ENCODE data around the gene NSF. TPM values are rescaled to one million over a fixed set of nuclear protein-coding genes. Genes with fewer than 3 reads are reported as not detected.

Gene NSF
- total RNA-seq, 1 donor from 2014 or later: 13.3 TPM

GRCh38 chr17:46727572-46728348, 137.3 kb downstream of the NSF start:
- no peak for TF ChIP-seq CTCF (conservative IDR thresholded peaks at IDR 0.05; ENCODE audit: low read depth, low read length)
- DNase-seq (ENCODE audit: low read depth): no peak
- no peak overlapping the region for H3K4me3 ChIP-seq (ENCODE audit: low read depth, low read length)

- H3K4me3 ChIP-seq (ENCODE audit: low read depth, low read length): no peak overlapping the region
- DNase-seq (ENCODE audit: low read depth): no peak
- no peak for TF ChIP-seq CTCF (conservative IDR thresholded peaks at IDR 0.05; ENCODE audit: low read depth, low read length)
These were observed 139.6 kb downstream of the NSF start for GRCh38 chr17:46730026-46730425.

- no peak for TF ChIP-seq CTCF (conservative IDR thresholded peaks at IDR 0.05; ENCODE audit: low read depth, low read length)
- no peak for DNase-seq (ENCODE audit: low read depth)
- H3K4me3 ChIP-seq (ENCODE audit: low read depth, low read length): no peak overlapping the region
These were observed 140.2 kb downstream of the NSF start for GRCh38 chr17:46730679-46731078.

DNA sequence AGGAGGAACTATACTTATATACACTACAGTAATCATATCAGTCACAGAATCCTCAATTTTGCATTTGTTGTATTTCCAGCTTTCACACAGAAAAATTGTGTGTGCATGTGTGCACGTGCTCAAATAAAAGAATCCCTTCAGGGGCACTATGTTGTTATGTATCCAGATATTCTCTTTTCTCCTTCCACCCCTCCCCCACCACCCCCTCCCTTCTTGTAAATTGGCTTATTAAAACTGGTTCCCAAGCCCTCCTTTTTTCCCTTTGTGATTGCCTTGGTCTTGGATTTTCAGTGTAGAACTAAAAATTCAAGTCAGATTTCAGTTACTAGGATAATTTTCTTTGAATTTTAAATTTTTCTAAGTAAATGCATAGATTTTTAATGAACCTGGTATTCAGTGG, 141.7 kb downstream of the NSF start:
- no peak for DNase-seq (ENCODE audit: low read depth)
- TF ChIP-seq CTCF (conservative IDR thresholded peaks at IDR 0.05; ENCODE audit: low read depth, low read length): no peak
- H3K4me3 ChIP-seq (ENCODE audit: low read depth, low read length): no peak overlapping the region

GRCh38 chr17:46732754-46733398, 142.4 kb downstream of the NSF start:
- TF ChIP-seq CTCF (conservative IDR thresholded peaks at IDR 0.05; ENCODE audit: low read depth, low read length): no peak
- no peak for DNase-seq (ENCODE audit: low read depth)
- no peak overlapping the region for H3K4me3 ChIP-seq (ENCODE audit: low read depth, low read length)

GRCh38 chr17:46733837-46734475, 143.5 kb downstream of the NSF start:
- no peak overlapping the region for H3K4me3 ChIP-seq (ENCODE audit: low read depth, low read length)
- no peak for TF ChIP-seq CTCF (conservative IDR thresholded peaks at IDR 0.05; ENCODE audit: low read depth, low read length)
- DNase-seq (ENCODE audit: low read depth): no peak

Data from epithelial cell of proximal tubule (primary cell).